ENCODE data around the gene CNPY1.

CNPY1 gene

DNA sequence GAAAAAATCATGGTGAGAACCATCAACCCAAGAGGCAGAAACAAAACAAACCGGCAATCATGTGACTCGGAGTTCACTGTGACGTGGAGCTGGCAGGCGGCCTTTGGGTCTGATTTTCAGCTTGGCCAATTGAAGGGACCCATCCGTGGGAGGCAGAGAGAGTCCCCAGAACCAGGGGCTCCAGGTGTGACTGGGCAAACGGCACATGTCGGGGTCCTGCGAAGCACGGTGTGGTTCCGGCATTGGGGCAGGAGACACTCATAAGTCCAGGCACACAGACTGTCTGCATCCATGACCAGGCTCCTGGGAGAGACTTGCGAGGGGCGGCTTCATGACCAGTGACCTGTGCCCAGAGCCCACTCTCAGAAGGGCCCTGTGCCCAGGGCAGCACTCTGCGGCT, 12.6 kb upstream of the CNPY1 start:
- no peak for DNase-seq (ENCODE audit: low read depth, low spot score)

DNA sequence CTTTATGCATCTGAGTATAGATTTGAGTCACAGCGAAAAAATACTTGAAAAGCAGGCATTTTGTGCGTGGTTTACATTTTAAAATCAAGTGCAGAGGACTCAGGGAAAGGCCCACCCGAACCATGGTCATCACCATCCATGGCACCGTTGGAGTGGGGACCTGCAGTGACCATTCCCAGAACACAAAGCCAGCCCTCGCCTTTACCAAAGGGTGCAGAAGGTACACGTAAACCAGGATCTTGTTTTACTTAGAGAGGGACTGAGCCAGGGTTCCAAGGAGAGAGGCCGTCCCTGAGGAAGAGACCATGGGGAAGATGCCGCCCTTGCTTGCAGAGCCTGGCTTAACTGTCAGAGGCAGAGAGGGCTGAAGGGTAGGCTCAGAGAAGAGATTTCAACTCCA, 12.0 kb upstream of the CNPY1 start:
- no peak for DNase-seq (ENCODE audit: low read depth, low spot score)

DNA sequence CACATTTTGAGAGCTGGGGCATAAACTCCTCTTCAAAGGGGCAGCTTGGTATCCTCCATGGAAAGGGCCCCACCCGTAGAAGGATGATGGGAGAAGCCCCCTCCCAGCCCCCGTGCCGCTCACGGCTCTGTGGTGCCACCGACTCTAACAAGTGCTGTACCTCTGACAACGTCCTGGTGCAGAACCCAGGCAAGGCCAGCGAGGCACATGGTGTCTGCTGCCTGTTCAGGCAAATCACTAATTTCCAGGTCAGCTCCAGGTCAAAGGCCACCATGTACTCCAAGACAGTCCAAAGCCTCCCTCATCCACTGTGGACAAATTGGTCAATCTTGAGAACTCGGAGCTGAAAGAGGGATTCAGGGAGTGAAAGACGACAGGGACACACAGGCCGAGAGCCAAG, 11.4 kb upstream of the CNPY1 start:
- DNase-seq (ENCODE audit: low read depth, low spot score), result no peak

DNA sequence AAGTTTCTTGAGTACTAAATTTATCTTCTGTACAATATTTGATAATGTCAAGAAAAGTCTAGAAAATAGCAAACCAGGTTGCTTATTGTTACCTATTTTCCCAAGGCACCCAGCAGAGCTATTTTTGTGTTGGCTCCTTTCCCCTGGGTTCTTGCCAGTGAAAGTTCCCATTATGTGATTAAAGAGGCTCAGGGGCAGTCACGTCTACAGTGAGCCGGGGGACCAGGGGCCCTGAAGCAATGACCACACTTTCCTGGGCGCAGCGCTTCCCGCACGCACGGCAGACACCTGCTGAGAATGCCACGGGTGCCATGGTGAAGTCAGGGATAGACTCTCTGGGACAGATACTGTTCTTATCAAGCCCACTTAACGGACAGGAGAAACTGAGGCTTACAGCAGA, 10.4 kb upstream of the CNPY1 start:
- DNase-seq (ENCODE audit: low read depth, low spot score), result no peak

DNA sequence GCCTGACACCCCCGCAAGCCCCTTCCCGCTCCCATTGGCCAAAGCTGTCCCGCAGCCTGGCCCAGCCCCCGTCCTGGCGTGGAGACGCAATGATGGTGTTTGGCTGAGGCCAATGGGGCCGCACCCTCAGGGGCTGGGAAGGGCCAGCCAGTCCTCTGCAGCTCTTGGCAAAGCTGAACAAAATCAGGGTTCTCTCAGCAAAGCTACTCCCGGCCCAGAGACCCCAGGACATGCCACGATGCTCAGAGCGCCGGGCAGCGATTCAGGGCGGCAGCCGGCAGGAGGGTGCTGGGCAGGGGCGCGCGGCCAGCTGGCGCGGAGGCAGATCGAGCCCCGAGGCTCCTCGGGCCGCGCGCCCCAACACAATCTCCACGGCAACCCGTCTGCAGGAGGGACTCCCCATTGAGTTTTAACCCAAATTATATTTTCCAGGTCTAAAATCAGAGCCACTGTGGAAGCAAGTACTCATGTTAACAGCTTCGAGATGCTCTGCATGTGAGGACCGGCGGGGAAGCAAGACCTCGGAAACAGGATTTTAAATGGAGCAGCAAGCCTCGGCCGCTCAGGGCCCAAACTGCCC, 8.8 kb upstream of the CNPY1 start:
- DNase-seq (ENCODE audit: low read depth, low spot score), result no peak

DNA sequence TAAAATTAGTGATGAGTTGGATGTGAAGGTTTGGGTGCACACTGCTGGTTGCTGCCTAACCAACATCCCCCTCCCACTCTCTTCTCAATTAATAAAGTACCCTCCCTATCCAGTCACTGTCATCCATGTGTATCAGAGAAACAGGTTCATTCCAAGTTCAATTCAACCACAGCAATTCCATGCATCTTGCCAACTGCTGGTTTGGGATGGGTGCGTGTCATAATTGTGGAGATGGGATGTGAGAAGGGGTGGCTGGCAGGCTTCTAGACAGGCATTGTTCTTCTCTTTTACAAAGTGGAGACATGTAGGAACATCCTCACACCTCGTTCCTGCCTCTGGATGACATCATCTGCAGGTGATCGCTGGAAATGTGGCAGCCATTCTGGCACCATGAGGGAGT, 7.5 kb upstream of the CNPY1 start:
- DNase-seq (ENCODE audit: low read depth, low spot score), result no peak

DNA sequence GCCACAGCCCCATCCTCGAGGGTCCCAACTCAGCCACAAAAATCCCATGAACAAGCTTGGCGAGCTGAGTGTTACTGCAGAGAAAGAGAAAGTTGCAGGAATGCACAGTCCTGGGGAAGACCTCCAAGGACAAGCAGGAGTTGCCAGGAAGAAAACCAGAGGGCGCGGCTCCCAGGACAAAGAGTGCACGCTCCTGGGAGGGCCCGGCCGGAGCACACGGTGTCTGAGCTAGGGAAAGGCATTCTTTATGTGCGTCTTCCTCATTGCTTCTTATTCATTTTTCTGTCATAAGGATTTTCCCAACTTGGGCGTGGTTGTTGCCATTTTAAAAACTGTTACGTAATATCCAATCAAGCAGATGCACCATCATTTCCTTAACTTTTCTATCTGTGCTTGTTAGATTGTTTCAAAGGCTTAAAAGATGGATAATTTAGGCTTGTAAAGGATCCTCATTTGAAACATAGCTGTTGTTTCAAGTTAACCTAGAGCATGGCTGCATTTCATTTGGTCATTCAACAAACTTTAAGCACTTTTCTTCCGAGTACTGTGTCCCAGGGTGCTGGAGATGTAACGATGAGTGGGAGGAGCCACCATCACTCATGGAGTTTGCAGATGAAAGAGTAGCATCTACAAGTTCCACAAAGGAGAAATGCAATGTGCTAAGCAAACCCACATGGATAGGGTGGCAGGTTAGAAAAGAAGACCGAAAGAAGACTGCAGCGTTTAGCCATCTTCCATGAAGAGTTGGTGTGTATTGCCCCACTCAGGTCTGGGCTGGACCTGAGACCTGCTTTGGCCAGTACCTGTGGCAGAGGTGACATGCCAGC, 5.6 kb upstream of the CNPY1 start:
- DNase-seq (ENCODE audit: low read depth, low spot score), result no peak

DNA sequence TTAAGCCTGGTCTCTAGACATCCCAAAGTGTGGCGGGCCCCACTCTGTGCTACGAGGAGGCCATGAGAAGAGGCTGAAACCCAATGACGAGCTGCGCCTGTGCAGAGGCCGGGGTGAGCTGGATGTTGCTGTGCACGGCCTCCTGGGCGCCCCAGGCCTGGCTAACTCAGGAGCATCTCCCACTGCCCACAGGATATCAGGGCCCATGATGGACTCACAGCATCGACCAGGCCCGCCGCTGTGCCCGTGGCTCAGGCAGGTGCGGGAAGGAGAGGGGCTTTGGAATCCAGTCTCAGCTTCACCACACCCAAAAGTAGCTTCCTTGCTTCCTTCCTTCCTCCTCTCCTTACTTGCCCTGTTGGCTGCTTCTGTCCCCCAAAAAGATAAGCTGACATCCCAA, 4.6 kb upstream of the CNPY1 start:
- no peak for DNase-seq (ENCODE audit: low read depth, low spot score)

DNA sequence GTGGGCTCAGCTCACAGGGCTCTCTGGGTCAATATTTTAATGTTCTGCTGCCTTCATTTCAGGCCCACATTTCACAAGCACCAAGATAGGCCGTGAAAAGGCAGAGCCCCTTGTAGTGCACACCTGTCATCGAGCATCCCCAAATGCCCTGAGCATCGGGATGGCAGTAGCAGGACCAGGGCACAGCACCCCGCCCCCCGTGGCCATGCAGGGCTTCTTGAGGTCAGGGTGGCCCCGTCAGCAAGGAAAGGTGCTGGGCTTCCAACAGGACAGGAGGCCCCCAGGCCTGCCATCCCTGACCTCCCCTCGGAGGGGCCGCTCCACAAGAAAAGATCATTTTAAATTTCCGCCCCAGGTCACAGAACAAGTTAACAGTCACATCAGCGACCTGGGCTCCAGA, 2.9 kb upstream of the CNPY1 start:
- DNase-seq (ENCODE audit: low read depth, low spot score), result no peak

DNA sequence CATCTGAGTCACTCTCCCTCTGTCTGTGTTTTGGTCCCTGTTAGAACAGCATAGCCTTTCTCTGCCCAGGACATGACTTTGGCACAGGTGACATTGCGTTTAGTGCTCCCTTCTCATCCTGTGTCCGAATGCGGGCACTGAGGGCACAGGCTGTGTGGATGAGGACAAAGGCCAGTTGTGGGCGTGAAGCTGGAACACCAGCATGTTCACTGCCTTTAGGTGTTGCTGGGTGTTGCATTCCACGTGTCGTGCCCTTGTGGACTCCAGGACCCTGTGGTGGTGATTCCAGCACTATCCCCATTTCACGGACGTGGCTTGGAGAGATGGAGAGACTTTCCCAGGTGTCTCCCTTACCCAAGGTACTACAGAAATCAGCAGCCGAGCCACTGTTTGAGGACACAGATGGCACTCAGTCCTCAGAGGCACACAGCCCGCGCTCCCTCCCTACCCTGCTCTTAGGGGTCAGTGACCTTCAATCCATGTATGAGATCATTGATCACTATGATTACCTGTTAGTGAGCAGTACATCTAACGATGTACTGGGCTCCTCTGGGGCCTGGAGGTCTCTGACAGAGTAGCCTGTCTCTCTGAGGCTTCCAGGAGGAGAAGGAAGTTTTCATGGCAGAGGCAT, 917 bp upstream of the CNPY1 start:
- no peak for DNase-seq (ENCODE audit: low read depth, low spot score)

DNA sequence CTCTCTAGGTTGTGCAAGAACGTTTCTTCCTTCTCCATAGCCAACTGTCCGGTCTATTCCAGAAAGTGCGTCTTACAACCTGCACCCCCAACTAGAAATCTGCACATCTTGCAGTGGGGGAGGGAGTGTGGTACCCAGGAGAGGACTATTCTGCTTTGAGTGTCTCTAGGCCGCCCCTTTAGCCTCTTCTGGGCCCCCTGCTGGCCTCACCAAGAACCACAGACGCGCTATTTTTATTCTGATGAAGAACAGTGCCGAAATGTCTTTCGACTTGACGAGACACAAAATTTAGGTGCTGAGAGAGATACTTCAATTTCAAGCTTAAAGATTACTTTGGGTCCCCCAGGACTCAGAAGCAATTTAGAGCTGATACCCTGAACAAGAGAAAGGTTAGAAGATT, 1.0 kb downstream of the CNPY1 start:
- no peak for DNase-seq (ENCODE audit: low read depth, low spot score)

DNA sequence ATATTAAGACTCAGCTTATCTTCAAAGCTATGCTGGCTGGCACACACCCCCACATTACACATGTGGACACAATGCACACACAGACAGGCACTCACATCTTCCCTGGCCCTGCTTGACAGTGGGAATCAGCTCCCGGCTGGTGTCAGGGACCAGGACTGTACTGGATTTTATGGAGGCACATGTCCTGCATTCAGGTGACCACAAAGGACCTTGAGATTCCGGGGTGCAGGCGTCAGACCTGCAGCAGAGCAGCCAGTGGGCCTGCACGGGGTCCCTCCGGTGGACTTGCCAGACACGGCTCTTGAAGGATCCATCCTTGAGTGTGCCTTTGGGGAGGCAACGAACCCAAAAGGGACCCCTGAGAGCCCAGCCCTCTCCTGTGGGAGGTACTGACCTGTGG, 1.9 kb downstream of the CNPY1 start:
- DNase-seq (ENCODE audit: low read depth, low spot score), result no peak

DNA sequence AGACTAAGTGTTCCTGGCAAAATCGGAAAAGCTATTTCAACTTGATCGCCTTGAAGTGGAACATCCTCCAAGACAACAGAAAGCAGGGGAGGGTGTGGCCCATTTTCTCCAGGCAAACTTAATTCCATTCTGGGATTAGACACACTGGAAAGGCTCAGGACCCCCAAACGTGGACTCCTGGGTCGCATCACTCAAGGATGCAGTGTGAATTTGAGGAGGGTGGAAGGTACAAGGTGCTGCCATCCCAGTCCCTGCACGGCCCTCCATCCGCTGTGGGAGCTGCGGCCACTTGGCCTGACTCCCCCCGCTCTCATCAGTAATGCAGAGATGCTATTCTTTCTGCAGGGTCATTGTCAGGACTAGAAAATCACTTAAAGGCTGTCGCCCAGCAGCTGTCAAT, 2.4 kb downstream of the CNPY1 start:
- no peak for DNase-seq (ENCODE audit: low read depth, low spot score)

DNA sequence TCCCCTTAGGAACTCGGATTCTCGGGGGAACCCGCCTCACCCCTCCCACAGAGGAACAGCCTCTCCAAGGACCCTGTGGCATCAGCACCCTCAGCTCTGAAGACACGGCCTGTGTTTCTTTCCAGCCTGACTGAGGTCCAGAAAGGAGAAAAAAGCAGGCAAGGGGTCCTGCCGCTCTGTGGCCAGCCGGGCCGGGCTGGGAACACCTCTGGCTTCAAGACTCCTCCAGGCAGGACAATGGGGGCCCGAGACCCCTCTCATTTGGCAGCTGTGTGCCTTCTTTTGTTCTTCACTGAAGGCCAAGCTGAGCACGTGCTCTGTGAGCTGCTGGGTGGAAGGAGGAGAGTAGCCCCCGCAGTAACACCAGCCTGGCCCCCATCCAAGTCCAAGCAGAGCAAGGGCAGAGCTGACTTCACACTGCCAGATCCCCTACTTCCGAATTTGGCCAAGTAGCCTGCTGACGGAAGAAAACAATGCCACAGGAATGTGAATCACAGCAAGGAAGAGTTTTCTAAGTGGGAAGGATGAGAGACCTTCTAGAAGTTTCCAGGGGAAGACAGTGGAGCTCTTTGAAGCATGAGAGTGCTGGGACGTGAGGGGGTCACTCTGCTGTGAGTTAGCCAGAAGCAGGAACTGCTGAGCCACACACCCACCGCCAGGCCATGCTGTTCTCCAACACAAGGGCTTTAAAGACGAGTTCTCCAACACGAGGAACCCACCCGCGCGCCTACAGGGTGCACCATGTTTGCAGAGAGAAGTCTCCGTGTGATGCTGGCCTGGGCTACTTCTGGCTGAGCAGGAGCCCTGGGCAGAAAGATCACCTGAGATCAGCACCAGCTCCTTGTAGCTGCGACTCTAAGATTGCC, 3.1 kb downstream of the CNPY1 start:
- DNase-seq (ENCODE audit: low read depth, low spot score), result no peak

DNA sequence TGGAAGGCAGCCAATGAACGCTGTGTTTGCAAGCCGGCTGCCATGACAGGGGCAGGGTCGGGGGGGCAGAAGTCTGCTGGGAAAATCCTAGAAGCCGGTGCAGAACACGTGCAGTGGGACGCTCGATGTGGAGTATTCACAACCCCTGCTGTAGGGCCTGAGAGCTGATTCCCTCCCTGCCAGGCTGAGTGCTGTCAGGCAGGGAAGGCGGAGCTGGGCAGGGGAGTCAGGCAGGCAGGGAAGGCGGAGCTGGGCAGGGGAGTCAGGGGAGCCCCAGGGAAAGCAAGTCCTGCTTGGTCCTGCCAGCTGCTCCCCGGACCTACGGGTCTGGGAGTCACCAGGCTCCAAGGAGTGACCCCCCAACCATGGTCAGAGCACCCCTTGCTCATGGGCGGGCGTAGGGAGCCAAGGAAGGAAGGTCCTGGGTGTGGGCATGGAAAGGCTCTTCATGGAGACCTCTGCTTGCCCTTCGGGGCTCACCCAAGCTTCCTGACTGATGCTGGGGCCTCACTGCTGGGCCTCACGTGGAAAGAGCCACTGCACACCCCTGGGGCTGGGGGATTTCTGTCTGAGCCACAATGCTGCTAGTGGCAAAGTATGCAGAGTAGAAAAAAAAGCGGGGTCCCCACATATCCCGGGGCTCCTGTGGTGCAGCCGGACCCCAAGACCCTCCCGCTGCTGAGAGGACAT, 4.2 kb downstream of the CNPY1 start:
- DNase-seq (ENCODE audit: low read depth, low spot score), result no peak

DNA sequence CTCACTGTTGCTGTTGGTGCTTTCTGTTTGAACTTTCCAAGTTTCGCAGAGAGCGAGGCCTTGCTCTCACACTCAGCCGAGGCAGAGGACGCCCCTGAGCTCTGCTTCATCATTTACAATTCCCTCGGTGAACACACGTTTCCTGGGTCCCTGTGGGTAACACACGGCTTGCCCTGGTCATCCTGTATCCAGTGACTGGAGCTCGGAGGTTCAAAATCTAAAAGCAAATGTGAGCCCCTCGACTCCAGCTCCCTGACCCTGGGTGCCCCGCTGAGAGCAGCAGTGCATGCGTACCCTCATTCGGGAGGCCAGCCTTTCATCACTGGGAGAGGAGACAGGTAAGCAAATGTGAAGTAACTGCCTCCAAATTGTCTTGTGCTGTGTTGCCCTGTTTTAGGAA, 5.8 kb downstream of the CNPY1 start:
- DNase-seq (ENCODE audit: low read depth, low spot score), result no peak

DNA sequence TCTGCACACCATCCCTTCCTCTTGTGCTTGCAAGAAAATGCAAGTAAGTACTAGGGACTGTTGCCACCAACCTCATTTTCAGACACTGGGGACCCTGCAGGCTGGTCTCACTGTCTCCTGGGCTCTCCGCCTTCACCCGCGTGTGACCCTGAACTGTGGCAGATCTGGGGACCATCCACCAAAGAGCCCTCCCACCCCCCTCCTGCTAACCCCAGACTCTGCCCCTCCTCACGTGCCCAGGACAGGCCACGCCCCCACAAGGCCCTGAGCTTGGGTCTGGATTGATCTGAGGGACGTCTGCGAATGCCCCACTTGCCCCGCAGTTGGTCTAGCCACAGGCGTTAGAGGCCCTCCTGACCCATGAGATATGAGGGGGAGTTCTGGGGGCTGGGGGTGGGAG, 8.1 kb downstream of the CNPY1 start:
- DNase-seq (ENCODE audit: low read depth, low spot score), result no peak

DNA sequence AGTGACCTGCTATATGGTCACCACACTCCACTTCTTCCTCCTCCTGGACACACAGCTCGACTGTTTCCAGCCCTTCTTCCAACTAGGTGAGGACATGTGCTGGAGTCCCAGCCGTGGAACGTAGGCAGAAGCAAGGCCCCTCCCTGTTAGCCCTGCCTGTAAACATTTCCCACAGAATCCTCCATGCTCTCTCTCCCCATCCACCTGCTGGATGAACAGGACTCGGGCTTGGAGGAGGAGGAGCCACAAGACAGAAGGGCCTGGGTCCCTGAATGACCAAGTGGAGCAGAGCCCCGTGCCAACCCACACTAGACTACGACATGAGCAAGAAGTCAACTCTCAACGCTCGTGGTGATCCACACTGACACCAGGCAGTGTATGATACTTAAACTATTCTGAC, 9.9 kb downstream of the CNPY1 start:
- DNase-seq (ENCODE audit: low read depth, low spot score), result no peak

DNA sequence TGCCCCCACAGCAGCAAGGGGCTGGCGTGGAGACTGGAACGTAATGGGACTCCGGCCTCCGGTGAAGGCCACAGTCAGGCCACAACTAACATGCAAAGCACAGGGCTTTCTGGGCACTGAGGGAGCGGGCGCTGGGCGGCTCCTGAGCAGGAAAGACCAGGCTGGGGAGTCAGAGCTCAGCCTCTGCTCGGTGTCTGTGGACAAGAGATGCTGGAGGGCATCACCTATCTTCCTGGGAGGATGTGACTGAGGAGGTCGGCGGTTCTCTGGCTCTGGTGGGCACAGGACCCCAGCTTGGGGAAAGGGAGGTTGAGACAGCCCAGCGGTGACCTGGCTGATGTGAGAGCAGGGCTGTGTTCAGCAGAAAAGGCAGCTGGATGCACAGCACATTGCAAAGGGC, 11.7 kb downstream of the CNPY1 start:
- no peak for DNase-seq (ENCODE audit: low read depth, low spot score)

DNA sequence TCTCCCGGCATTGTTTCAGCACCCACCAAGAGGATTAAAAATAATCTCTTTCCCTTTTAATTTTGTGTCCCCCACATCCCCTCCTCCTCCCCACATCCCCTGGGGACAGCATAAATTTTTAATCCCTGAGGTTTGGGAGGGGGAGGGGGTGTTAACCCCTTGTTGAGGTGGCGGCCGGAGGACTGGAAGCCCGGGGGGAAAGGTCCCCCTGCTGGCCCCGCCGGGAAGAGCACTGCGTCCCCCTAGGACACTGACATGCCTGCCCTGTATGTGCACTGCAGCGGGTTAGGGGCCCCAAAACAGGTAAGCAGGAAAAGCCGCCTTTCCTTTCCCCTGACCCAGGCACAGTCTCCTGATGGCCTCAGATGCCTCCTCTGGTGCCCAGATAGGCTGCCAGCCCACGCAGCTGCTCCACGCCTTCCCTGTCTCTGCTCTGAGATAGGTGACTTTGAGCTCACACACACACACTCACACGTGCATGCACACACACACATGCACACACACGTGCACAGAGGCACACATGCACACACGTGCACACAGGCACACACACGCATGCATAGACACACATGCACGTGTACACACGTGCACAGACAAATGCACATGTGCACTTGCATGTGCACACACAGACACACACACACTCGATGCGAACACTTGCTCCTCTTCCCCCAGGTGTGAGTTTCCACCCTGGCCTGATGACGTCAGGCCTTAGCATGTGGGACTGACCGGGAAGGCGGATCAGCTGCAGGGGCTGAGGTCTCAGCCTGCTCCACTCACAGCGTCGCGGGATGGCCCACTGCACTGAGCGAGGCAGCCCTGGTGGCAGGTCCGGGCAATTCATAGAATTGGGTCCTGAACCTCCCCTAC, 12.3 kb downstream of the CNPY1 start:
- no peak for DNase-seq (ENCODE audit: low read depth, low spot score)

Data from smooth muscle cell of the brain vasculature (primary cell).